Measurements from ENCODE around the gene MYL6B.
A peak's percentile ranks its signal among the peaks of the same experiment; 100 is the strongest.

The MYL6B gene

GRCh38 chr12:56121204-56121870 lies 31.1 kb upstream of the MYL6B start:
- no peak for DNase-seq (ENCODE audit: low read depth in 2 of 2, low spot score in 1 of 2)

- no peak for DNase-seq (ENCODE audit: low read depth in 2 of 2, low spot score in 1 of 2)
Measured at GRCh38 chr12:56122637-56123036, 29.8 kb upstream of the MYL6B start.

GRCh38 chr12:56124133-56124532 lies 28.3 kb upstream of the MYL6B start:
- no peak for DNase-seq (ENCODE audit: low read depth in 2 of 2, low spot score in 1 of 2)

- no peak for DNase-seq (ENCODE audit: low read depth in 2 of 2, low spot score in 1 of 2)
Measured at GRCh38 chr12:56126732-56127239, 25.6 kb upstream of the MYL6B start.

DNA sequence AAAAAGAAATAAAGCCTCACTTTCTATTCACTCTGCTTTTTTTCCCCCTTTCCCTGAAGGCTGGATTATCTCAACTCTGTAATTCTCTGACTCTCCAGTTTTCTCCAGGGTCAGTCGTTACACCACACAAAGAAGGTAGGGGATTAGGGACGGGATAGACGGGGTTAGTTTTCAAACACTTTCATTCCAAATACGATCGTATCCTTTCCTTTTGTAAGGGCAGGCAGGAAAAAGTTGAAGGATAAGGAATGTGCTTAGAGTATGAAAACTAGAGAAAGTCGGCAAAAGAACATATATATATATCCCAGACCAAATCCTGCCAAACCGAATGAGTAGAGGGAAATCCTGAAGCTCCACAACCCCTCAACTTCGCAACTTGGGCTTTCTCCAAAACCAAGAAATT lies 24.9 kb upstream of the MYL6B start:
- DNase-seq (ENCODE audit: low read depth in 2 of 2, low spot score in 1 of 2): no peak

GRCh38 chr12:56127888-56128669 lies 24.3 kb upstream of the MYL6B start, which contains the start of gene ESYT1:
ESYT1 (plus strand) TSS chr12:56128267; CDS start chr12:56128320, 53 bp downstream.
- peak; percentile 88 to 96 for DNase-seq (ENCODE audit: low read depth in 2 of 2, low spot score in 1 of 2)

GRCh38 chr12:56128670-56129205 lies 23.6 kb upstream of the MYL6B start:
- DNase-seq (ENCODE audit: low read depth in 2 of 2, low spot score in 1 of 2): no peak

DNA sequence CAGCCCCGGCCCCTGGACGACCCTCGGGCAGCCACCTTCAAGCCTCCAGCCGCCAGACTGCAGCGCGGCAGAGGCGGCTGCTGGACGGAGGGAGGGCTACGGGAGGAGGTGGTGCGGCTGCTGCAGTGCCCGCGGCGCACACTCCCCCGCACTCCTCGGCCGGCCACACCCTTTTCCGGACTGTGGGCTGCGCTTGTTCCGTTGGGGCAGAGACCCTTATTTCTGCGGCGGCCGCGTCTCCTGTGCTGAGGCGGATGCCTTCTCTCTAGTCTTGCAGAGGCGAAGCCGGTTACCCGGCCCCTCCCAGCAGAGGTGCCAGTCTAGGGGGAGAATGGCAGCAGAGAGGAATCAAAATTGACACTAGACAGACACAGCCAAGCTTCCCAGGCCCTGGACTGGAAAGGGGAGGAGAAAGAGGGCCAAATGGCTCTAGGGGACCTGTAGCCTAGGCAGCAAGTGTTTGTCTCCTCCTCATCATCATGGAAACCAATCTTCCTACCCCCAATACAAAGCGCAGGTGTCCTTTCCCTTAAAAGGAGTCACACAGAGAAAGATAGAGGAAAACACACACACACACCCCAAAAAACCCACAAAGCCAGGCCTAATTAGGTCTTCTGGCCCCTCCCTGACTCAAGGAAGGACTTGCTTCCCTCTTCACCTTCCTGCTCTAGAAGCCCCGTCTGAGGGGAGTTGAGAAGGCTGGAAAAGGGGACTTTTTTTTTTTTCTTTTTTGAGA lies 23.0 kb upstream of the MYL6B start:
- DNase-seq (ENCODE audit: low read depth in 2 of 2, low spot score in 1 of 2): peak; percentile 54 to 66

DNA sequence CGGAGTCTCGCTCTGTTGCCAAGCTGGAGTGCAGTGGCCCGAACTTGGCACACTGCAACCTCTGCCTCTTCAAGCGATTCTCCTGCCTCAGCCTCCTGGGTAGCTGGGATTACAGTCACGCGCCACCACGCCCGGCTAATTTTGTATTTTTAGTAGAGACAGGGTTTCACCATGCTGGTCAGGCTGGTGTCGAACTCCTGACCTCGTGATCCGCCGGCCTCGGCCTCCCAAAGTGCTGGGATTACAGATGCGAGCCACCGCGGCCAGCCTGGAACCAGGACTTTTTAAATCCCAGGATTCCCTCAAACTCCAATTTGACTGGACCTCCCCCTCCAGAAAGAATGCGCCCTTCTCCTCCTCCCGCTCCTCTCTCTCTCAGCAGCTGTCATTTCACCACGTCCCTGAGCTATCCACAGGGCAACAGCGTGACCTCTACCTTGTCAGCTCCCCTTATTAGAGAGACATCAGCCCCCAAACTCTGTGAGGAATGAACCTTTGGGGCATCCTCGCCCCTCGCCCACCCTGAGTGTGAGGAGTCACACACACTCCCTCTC lies 22.4 kb upstream of the MYL6B start:
- DNase-seq (ENCODE audit: low read depth in 2 of 2, low spot score in 1 of 2): no peak

GRCh38 chr12:56130876-56131275 lies 21.5 kb upstream of the MYL6B start:
- DNase-seq (ENCODE audit: low read depth in 2 of 2, low spot score in 1 of 2): no peak

DNA sequence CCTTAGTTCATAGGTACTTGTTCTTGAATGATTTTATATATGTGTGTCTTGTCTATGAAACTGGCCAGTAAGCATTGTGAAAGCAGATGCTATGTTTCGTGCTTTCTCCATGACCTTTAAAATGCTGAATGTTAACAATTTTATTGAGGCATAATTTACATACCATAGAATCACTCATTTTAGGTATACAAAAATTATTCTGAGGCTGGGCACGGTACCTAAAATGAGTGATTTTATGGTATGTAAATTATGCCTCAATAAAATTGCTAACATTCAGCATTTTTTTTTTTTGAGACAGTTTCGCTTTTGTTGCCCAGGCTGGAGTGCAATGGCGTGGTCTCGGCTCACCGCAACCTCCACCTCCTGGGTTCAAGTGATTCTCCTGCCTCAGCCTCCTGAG lies 17.5 kb upstream of the MYL6B start:
- no peak for DNase-seq (ENCODE audit: low read depth in 2 of 2, low spot score in 1 of 2)

DNA sequence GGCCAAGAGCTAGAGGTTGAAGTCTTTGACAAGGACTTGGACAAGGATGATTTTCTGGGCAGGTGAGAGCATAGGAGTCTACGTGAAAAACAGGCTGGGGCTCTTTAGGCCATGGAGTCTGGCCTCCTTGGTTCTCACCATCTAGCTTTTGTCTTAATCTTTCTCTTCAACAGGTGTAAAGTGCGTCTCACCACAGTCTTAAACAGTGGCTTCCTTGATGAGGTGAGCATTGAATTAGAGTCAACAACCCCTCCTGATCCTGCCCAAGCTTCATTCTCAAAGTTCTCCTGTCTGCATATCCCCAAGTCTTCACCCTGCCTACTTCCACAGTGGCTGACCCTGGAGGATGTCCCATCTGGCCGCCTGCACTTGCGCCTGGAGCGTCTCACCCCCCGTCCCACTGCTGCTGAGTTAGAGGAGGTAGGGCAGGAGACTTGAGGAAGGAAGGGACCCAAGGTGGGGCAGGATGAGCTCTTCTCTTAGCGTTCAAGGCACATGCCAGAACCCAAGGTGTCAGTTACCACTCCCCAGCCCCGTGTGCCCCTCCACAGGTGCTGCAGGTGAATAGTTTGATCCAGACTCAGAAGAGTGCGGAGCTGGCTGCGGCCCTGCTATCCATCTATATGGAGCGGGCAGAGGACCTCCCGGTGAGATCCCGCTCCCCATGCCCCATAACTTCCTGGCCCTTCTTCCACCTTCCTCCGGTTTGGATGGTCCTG lies 14.4 kb upstream of the MYL6B start:
- no peak for DNase-seq (ENCODE audit: low read depth in 2 of 2, low spot score in 1 of 2)

GRCh38 chr12:56141946-56142784 lies 10.2 kb upstream of the MYL6B start:
- DNase-seq (ENCODE audit: low read depth in 2 of 2, low spot score in 1 of 2): no peak

GRCh38 chr12:56143217-56143616 lies 9.2 kb upstream of the MYL6B start:
- no peak for DNase-seq (ENCODE audit: low read depth in 2 of 2, low spot score in 1 of 2)

DNA sequence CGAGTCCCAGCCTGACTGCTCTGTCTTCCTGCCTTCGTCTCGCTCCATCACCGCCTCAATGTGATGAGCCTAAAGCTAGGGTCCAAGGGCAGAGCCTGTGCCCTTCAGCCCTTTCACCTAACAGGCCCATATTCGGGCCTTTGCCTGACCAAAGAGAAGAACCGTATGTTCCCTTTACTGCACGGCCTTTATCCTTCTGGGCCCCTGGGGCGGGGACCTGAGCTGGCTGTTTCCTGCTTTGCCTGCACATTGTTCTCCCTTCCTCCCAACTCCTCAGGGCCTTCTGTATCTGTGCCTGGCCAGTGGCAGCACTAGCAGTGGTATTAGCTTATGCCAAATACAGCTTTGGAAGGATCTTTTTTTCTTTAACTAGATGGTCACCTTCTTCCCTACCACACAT lies 8.5 kb upstream of the MYL6B start:
- DNase-seq (ENCODE audit: low read depth in 2 of 2, low spot score in 1 of 2): no peak

- DNase-seq (ENCODE audit: low read depth in 2 of 2, low spot score in 1 of 2): no peak
Measured at GRCh38 chr12:56145217-56145616, 7.2 kb upstream of the MYL6B start.

GRCh38 chr12:56146492-56147460 lies 5.6 kb upstream of the MYL6B start:
- DNase-seq (ENCODE audit: low read depth in 2 of 2, low spot score in 1 of 2): no peak

GRCh38 chr12:56150563-56150962 lies 1.8 kb upstream of the MYL6B start:
- no peak for DNase-seq (ENCODE audit: low read depth in 2 of 2, low spot score in 1 of 2)
